Activated gamma-delta T cell (primary cell): ENCODE data around the gene BICD2.
"Not testable (repeated sequence)": the region's sequence is repeated elsewhere in the genome, so short reads cannot be mapped to it uniquely, and the experiment has no call there.

ENCODE experiments used
- DNase-seq: peaks from one replicate; lab custom pipeline; 2025; lab: John Stamatoyannopoulos, UW

The BICD2 gene

GRCh38 chr9:92770360-92770995 lies 5.8 kb upstream of the BICD2 start:
- no peak for DNase-seq

- DNase-seq, result no peak
Observed at GRCh38 chr9:92769990-92770359, 5.3 kb upstream of the BICD2 start.

- no peak for DNase-seq
Observed at GRCh38 chr9:92769286-92769685, 4.7 kb upstream of the BICD2 start.

GRCh38 chr9:92768816-92769215 lies 4.2 kb upstream of the BICD2 start:
- not testable (repeated sequence) for DNase-seq

GRCh38 chr9:92767066-92768054 lies 2.7 kb upstream of the BICD2 start:
- no peak for DNase-seq

- DNase-seq, result peak; percentile 99
Observed at GRCh38 chr9:92764988-92765936, 629 bp upstream of the BICD2 start.

GRCh38 chr9:92763721-92764380 lies 782 bp downstream of the BICD2 start:
- DNase-seq, result peak; percentile 35

- DNase-seq, result no peak
Observed at GRCh38 chr9:92762781-92763708, 1.6 kb downstream of the BICD2 start.

- DNase-seq, result no peak
Observed at GRCh38 chr9:92762196-92762595, 2.4 kb downstream of the BICD2 start.

- no peak for DNase-seq
Observed at GRCh38 chr9:92761686-92762085, 2.9 kb downstream of the BICD2 start.

GRCh38 chr9:92760494-92760893 lies 4.1 kb downstream of the BICD2 start:
- no peak for DNase-seq

- DNase-seq, result no peak
Observed at GRCh38 chr9:92760070-92760469, 4.6 kb downstream of the BICD2 start.

- no peak for DNase-seq
Observed at GRCh38 chr9:92759446-92759845, 5.2 kb downstream of the BICD2 start.

GRCh38 chr9:92756792-92757191 lies 7.8 kb downstream of the BICD2 start:
- DNase-seq, result no peak

- no peak for DNase-seq
Observed at GRCh38 chr9:92754091-92754745, 10.4 kb downstream of the BICD2 start.

- DNase-seq, result no peak
Observed at GRCh38 chr9:92752812-92753404, 11.7 kb downstream of the BICD2 start.

- no peak for DNase-seq
Observed at GRCh38 chr9:92749934-92750315, 14.7 kb downstream of the BICD2 start.

- DNase-seq, result no peak
Observed at GRCh38 chr9:92749071-92749933, 15.3 kb downstream of the BICD2 start.

GRCh38 chr9:92748233-92748497 lies 16.5 kb downstream of the BICD2 start:
- no peak for DNase-seq
